PC-9 (cell line): ENCODE data around the gene PHC2. TPM values are rescaled to one million over a fixed set of nuclear protein-coding genes. Genes with fewer than 3 reads are reported as not detected.

Experiments
- BruUV-seq: library from RNA; stranded (reverse); fragments of 400-500 nt; replicated peaks from 2 replicates; lab custom pipeline; 2021; lab: Mats Ljungman, UMichigan
- CTCF ChIA-PET: fragments of 300-600 bp; sonication (Branson Sonifier 250); formaldehyde crosslinking; loops from one replicate; lab custom pipeline; 2022; ENCODE audit warnings: antibody characterized with exemption; lab: Charles Lee
- POLR2A ChIA-PET: fragments of 300-600 bp; sonication (Branson Sonifier 250); formaldehyde crosslinking; loops from one replicate; lab custom pipeline; 2022; ENCODE audit warnings: antibody characterized with exemption; ENCODE audit not compliant: unreplicated experiment; lab: Charles Lee
- DNase-seq, 2 experiments: peaks; one replicate each; pipeline versions ENCODE4 v3.0.0 to v3.0.0-alpha.2; 2015 to 2022; ENCODE audit warnings: mixed read lengths in 1 of 2
- H2AFZ ChIP-seq: fragments of 200-600 bp; sonication (generic); 2 replicates; pipeline ENCODE4 v1.8.1; 2017; ENCODE audit warnings: antibody characterized with exemption
- H3F3A ChIP-seq: fragments of 200-600 bp; sonication (generic); 2 replicates; pipeline ENCODE4 v1.8.1; 2017; ENCODE audit warnings: antibody characterized with exemption, mild to moderate bottlenecking, low read depth; ENCODE audit not compliant: insufficient read depth
- H3K27ac ChIP-seq: fragments of 200-600 bp; sonication (generic); 2 replicates; pipeline ENCODE4 v1.6.1; 2016; ENCODE audit warnings: mixed run types
- H3K27me3 ChIP-seq: fragments of 200-600 bp; sonication (generic); 2 replicates; pipeline ENCODE4 v1.6.1; 2016; ENCODE audit warnings: low read depth, mixed run types; ENCODE audit not compliant: insufficient read depth
- H3K36me3 ChIP-seq: fragments of 200-600 bp; sonication (generic); 2 replicates; pipeline ENCODE4 v1.6.1; 2016; ENCODE audit warnings: low read depth, mixed run types
- H3K4me1 ChIP-seq: fragments of 200-600 bp; sonication (generic); replicated peaks from 2 replicates; pipeline ENCODE4 v1.6.1; 2016; ENCODE audit warnings: mixed run types; ENCODE audit not compliant: insufficient read depth
- H3K4me2 ChIP-seq: fragments of 200-600 bp; sonication (generic); 2 replicates; pipeline ENCODE4 v1.6.1; 2017; ENCODE audit warnings: mixed run types
- H3K4me3 ChIP-seq: fragments of 200-600 bp; sonication (generic); 2 replicates; pipeline ENCODE4 v1.6.1; 2016; ENCODE audit warnings: mixed run types
- H3K79me2 ChIP-seq: fragments of 200-600 bp; sonication (generic); 2 replicates; pipeline ENCODE4 v1.6.1; 2017; ENCODE audit warnings: low read depth, mixed run types
- H3K9me2 ChIP-seq: fragments of 200-600 bp; sonication (generic); 2 replicates; pipeline ENCODE4 v1.8.1; 2017; ENCODE audit warnings: mild to moderate bottlenecking; ENCODE audit not compliant: insufficient read depth
- H3K9me3 ChIP-seq: fragments of 200-600 bp; sonication (generic); 2 replicates; pipeline ENCODE4 v1.8.1; 2016; ENCODE audit warnings: low read depth; ENCODE audit not compliant: insufficient read depth
- H4K20me1 ChIP-seq: fragments of 200-600 bp; sonication (generic); 2 replicates; pipeline ENCODE4 v1.8.1; 2017; ENCODE audit not compliant: insufficient read depth
- EZH2 ChIP-seq: fragments of 200-600 bp; sonication (generic); IDR thresholded peaks from 2 replicates; pipeline ENCODE4 v1.8.0; 2017; ENCODE audit warnings: antibody characterized with exemption, low read depth
- intact Hi-C: fragments of 100-400 bp; cut with micrococcal nuclease; formaldehyde crosslinking; loops from one replicate; pipeline ENCODE4 v1.10.0; 2022; ENCODE audit not compliant: unreplicated experiment
- total RNA-seq: library from RNA; stranded (reverse); gene quantifications from 2 replicates; pipeline ENCODE4 v1.2.3, GENCODE V29; 2021
- TF ChIP-seq, protein P1 (sequence below): fragments of 200-600 bp; sonication (generic); conservative IDR thresholded peaks from 2 replicates; pipeline ENCODE4 v1.6.1; 2017; ENCODE audit warnings: mixed run types, antibody characterized with exemption, mild to moderate bottlenecking, moderate library complexity

PHC2 gene
- total RNA-seq, 1 experiment from 2014 or later = 48.1 TPM

GRCh38 chr1:33424205-33424604, 6.7 kb downstream of the PHC2 start:
- Histone ChIP-seq H3K27ac (no peak overlapping the region), H3K9me3 (no peaks in the 10 kb centered on the region; the same call in 1 of the 2 replicates), H3F3A (no peaks in the 10 kb centered on the region), H4K20me1 (no peaks in the 10 kb centered on the region; the same call in 1 of the 2 replicates), H2AFZ (no peak overlapping the region), H3K4me1 (peaks cover 24% of the 10 kb centered on the region), H3K79me2 (peaks cover 35% of the 10 kb centered on the region), H3K4me2 (no peak overlapping the region; the same call in 1 of the 2 replicates), H3K36me3 (0 out of 2 replicates have a peak, but pooled peaks cover 6% of the 10 kb centered on the region), H3K9me2 (no peaks in the 10 kb centered on the region), H3K27me3 (no peaks in the 10 kb centered on the region), H3K4me3 (no peak overlapping the region)
- intact Hi-C loops = no loop called here
- CTCF ChIA-PET = no interaction called here
- no peak for DNase-seq
- POLR2A ChIA-PET = no interaction called here
- no TSS peak for BruUV-seq
- TF ChIP-seq EZH2 = no peak
- TF ChIP-seq, protein P1, sequence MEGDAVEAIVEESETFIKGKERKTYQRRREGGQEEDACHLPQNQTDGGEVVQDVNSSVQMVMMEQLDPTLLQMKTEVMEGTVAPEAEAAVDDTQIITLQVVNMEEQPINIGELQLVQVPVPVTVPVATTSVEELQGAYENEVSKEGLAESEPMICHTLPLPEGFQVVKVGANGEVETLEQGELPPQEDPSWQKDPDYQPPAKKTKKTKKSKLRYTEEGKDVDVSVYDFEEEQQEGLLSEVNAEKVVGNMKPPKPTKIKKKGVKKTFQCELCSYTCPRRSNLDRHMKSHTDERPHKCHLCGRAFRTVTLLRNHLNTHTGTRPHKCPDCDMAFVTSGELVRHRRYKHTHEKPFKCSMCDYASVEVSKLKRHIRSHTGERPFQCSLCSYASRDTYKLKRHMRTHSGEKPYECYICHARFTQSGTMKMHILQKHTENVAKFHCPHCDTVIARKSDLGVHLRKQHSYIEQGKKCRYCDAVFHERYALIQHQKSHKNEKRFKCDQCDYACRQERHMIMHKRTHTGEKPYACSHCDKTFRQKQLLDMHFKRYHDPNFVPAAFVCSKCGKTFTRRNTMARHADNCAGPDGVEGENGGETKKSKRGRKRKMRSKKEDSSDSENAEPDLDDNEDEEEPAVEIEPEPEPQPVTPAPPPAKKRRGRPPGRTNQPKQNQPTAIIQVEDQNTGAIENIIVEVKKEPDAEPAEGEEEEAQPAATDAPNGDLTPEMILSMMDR = no peak

DNA sequence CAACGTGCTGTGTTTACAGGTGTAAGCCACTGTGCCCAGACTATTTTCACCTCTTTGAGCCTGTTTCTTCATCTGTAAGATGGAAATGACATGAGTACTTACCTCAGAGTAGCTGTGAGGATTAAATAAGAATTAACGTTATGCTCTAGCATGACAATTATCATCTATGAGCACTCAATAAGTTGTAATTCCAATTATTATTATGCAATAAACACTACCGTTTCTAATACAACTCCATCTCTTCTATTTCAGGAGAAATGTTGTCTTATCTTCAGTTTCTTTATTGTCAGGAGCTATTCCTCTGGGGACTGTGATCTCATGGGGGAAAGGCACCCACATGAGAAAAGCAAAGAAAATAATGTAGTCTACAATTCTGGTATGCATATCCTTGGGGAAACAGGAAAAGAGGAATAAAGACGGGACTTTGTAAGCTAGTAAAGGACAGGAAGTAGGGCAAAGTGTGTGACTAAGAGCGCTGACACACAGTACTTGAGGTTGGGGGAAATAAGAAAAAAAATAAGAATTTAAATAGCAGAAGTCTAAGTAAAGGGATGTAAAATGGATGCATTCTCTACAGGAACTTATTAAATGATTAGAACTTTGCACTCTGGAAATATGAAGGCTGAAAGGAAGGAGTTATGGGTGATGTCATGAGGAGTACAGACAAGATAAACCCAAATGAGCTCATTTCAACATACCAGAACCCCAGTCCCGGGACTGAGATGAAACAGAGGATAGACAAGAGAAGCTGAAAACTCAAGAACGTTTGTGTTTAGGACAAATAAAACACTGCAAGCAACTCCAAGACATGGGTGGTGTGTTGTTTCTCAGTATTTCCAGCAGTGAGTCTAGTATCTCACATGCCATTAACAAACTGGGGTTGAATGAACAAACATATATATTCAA, 9.8 kb downstream of the PHC2 start:
- Histone ChIP-seq H3K4me3 (no peak overlapping the region), H2AFZ (no peak overlapping the region), H3K9me3 (peaks cover 19% of the 10 kb centered on the region), H4K20me1 (no peaks in the 10 kb centered on the region), H3K27me3 (no peaks in the 10 kb centered on the region), H3F3A (no peaks in the 10 kb centered on the region), H3K36me3 (peaks cover 14% of the 10 kb centered on the region; the same call in 1 of the 2 replicates), H3K4me2 (no peak overlapping the region), H3K9me2 (no peaks in the 10 kb centered on the region), H3K4me1 (peaks cover 10% of the 10 kb centered on the region), H3K79me2 (peaks cover 17% of the 10 kb centered on the region), H3K27ac (no peak overlapping the region)
- POLR2A ChIA-PET = no interaction called here
- TF ChIP-seq EZH2 = no peak
- TF ChIP-seq, protein P1 = no peak
- no TSS peak for BruUV-seq
- CTCF ChIA-PET = no interaction called here
- intact Hi-C loops = no loop called here
- no peak for DNase-seq

- CTCF ChIA-PET = interaction anchor here (0.6 kb wide), 1 partner anchor 203 kb away, joined by 15 read pairs; no protein-coding TSS in a partner anchor
- intact Hi-C loops = no loop called here
- Histone ChIP-seq H3K27ac (no peak overlapping the region), H3K79me2 (peaks cover 15% of the 10 kb centered on the region), H2AFZ (no peak overlapping the region), H3K4me2 (no peak overlapping the region), H3K4me3 (no peak overlapping the region), H3K9me2 (no peaks in the 10 kb centered on the region), H3F3A (no peaks in the 10 kb centered on the region), H3K9me3 (peaks cover 34% of the 10 kb centered on the region), H3K27me3 (no peaks in the 10 kb centered on the region), H4K20me1 (no peaks in the 10 kb centered on the region), H3K4me1 (no peaks in the 10 kb centered on the region), H3K36me3 (peaks cover 18% of the 10 kb centered on the region)
- no peak for TF ChIP-seq EZH2
- TF ChIP-seq, protein P1 = no peak
- no TSS peak for BruUV-seq
- POLR2A ChIA-PET = no interaction called here
- DNase-seq = no peak
Observed at GRCh38 chr1:33418811-33419210, 12.1 kb downstream of the PHC2 start.
